DOHH2 (cell line): ENCODE results near the gene SYNDIG1L.

ENCODE experiments used
- H3F3A ChIP-seq: fragments of 200-600 bp; sonication (generic), shearing (Covaris generic); 2 replicates; pipeline ENCODE4 v1.6.0; 2016; ENCODE audit warnings: antibody characterized with exemption, mild to moderate bottlenecking; ENCODE audit not compliant: control insufficient read depth, insufficient read depth
- H3K27ac ChIP-seq: fragments of 200-600 bp; sonication (generic); 2 replicates; pipeline ENCODE4 v1.5.1; 2014; ENCODE audit warnings: low read depth, mild to moderate bottlenecking, low read length, moderate library complexity
- H3K27me3 ChIP-seq: fragments of 200-600 bp; sonication (generic); 2 replicates; pipeline ENCODE4 v1.6.1; 2014; ENCODE audit warnings: mild to moderate bottlenecking, low read length, mixed read lengths; ENCODE audit not compliant: control insufficient read depth
- H3K36me3 ChIP-seq: fragments of 200-600 bp; sonication (generic); 2 replicates; pipeline ENCODE4 v1.6.1; 2014; ENCODE audit warnings: mild to moderate bottlenecking, low read length, moderate library complexity, mixed read lengths; ENCODE audit not compliant: control insufficient read depth
- H3K4me1 ChIP-seq: fragments of 200-600 bp; sonication (generic); 2 replicates; pipeline ENCODE4 v1.6.1; 2014; ENCODE audit warnings: mild to moderate bottlenecking, low read length, mixed read lengths; ENCODE audit not compliant: control insufficient read depth
- H3K4me2 ChIP-seq: fragments of 200-600 bp; sonication (generic); 2 replicates; pipeline ENCODE4 v1.6.0; 2014; ENCODE audit warnings: mild to moderate bottlenecking, low read length, moderate library complexity
- H3K4me3 ChIP-seq: fragments of 200-600 bp; sonication (generic); 2 replicates; pipeline ENCODE4 v1.5.1; 2014; ENCODE audit warnings: mild to moderate bottlenecking, low read length, mixed read lengths
- H3K79me2 ChIP-seq: fragments of 200-600 bp; sonication (generic); 2 replicates; pipeline ENCODE4 v1.6.1; 2014; ENCODE audit warnings: mild to moderate bottlenecking, low read length, mixed read lengths; ENCODE audit not compliant: control insufficient read depth
- H3K9me2 ChIP-seq: fragments of 200-600 bp; sonication (generic); replicated peaks from 2 replicates; pipeline ENCODE4 v1.6.1; 2014; ENCODE audit warnings: mild to moderate bottlenecking, low read length, mixed read lengths; ENCODE audit not compliant: control insufficient read depth
- H3K9me3 ChIP-seq: fragments of 200-600 bp; sonication (generic); 2 replicates; pipeline ENCODE4 v1.6.1; 2014; ENCODE audit warnings: antibody characterized with exemption, low read length, mixed read lengths; ENCODE audit not compliant: control insufficient read depth, insufficient read depth
- H4K20me1 ChIP-seq: fragments of 200-600 bp; sonication (generic); 2 replicates; pipeline ENCODE4 v1.6.0; 2014; ENCODE audit warnings: low read depth, mild to moderate bottlenecking, antibody characterized with exemption, low read length, moderate library complexity; ENCODE audit not compliant: control insufficient read depth, insufficient read depth
- CTCF ChIP-seq: fragments of 200-600 bp; sonication (generic); IDR thresholded peaks from one replicate; pipeline ENCODE4 v1.5.1; 2014; ENCODE audit warnings: antibody characterized with exemption, mild to moderate bottlenecking, low read depth, low read length; ENCODE audit not compliant: poor library complexity, severe bottlenecking
- EZH2phosphoT487 ChIP-seq: fragments of 200-600 bp; sonication (generic); IDR thresholded peaks from 2 replicates; pipeline ENCODE4 v1.6.1; 2017; ENCODE audit warnings: borderline replicate concordance, mild to moderate bottlenecking, antibody characterized with exemption, low read length, moderate library complexity, mixed read lengths

The SYNDIG1L gene

GRCh38 chr14:74403619-74404417 lies 22.2 kb downstream of the SYNDIG1L start:
- Histone ChIP-seq H3F3A (no peaks in the 10 kb centered on the region), H3K9me3 (no peaks in the 10 kb centered on the region), H3K27ac (no peak overlapping the region), H3K4me2 (no peak overlapping the region), H3K27me3 (peaks cover 20% of the 10 kb centered on the region; the same call in 1 of the 2 replicates), H3K4me1 (peaks cover 22% of the 10 kb centered on the region), H3K36me3 (no peaks in the 10 kb centered on the region), H3K4me3 (no peak overlapping the region), H4K20me1 (no peaks in the 10 kb centered on the region; the same call in 1 of the 2 replicates), H3K79me2 (no peaks in the 10 kb centered on the region), H3K9me2 (no peaks in the 10 kb centered on the region)
- TF ChIP-seq CTCF (no peak), EZH2phosphoT487 (no peak)

- no peaks in the 10 kb centered on the region for H3K79me2 ChIP-seq
- no peaks in the 10 kb centered on the region for H3F3A ChIP-seq
- peak overlapping the region; percentile 90 for H3K4me2 ChIP-seq
- H3K4me3 ChIP-seq, result peak overlapping the region; percentile 67
- H3K27me3 ChIP-seq, result peaks cover 20% of the 10 kb centered on the region; the same call in 1 of the 2 replicates
- H3K4me1 ChIP-seq, result peaks cover 22% of the 10 kb centered on the region
- no peaks in the 10 kb centered on the region; the same call in 1 of the 2 replicates for H4K20me1 ChIP-seq
- no peak overlapping the region for H3K27ac ChIP-seq
- TF ChIP-seq EZH2phosphoT487, result no peak
- no peaks in the 10 kb centered on the region for H3K9me2 ChIP-seq
- no peaks in the 10 kb centered on the region for H3K9me3 ChIP-seq
- no peaks in the 10 kb centered on the region for H3K36me3 ChIP-seq
Measured at GRCh38 chr14:74402401-74403251, 23.4 kb downstream of the SYNDIG1L start.

- peak overlapping the region; percentile 67 for H3K4me3 ChIP-seq
- peaks cover 23% of the 10 kb centered on the region; the same call in 1 of the 2 replicates for H3K27me3 ChIP-seq
- no peaks in the 10 kb centered on the region for H3K9me2 ChIP-seq
- H3F3A ChIP-seq, result no peaks in the 10 kb centered on the region
- peak overlapping the region; percentile 90 for H3K4me2 ChIP-seq
- no peaks in the 10 kb centered on the region for H3K36me3 ChIP-seq
- no peak for TF ChIP-seq EZH2phosphoT487
- TF ChIP-seq CTCF, result no peak
- no peaks in the 10 kb centered on the region for H3K9me3 ChIP-seq
- H3K4me1 ChIP-seq, result peaks cover 22% of the 10 kb centered on the region
- no peak overlapping the region for H3K27ac ChIP-seq
- H3K79me2 ChIP-seq, result no peaks in the 10 kb centered on the region
- H4K20me1 ChIP-seq, result no peaks in the 10 kb centered on the region; the same call in 1 of the 2 replicates
Measured at GRCh38 chr14:74401504-74402241, 24.3 kb downstream of the SYNDIG1L start.
